ENCODE data around the gene HGFAC. TPM values are rescaled to one million over a fixed set of nuclear protein-coding genes. Genes with fewer than 3 reads are reported as not detected.

The HGFAC gene
- total RNA-seq, 4 donors from 2014 or later, result 0.38 TPM; not detected in 3

GRCh38 chr4:3404546-3404945 lies 37.2 kb upstream of the HGFAC start:
- Histone ChIP-seq H3K4me1 (peaks cover 0 to 38% (median 2%) of the 10 kb centered on the region in 3 donors), H3K4me3 (no peak overlapping the region), H3K27me3 (no peaks in the 10 kb centered on the region), H3K9me3 (no peaks in the 10 kb centered on the region), H3K36me3 (peaks cover 0 to 83% (median 5%) of the 10 kb centered on the region in 3 donors), H3K27ac (no peak overlapping the region)
- WGBS, 2 donors, result 89 to 100% methylated on average over 4 of the region's 4 CpGs
- DNase-seq, result no peak
- TF ChIP-seq POLR2A (IDR thresholded peaks at IDR 0.05), result no peak
- peak in 1 of 6 experiments; percentile 9 for TF ChIP-seq CTCF (IDR thresholded peaks at IDR 0.05)
- intact Hi-C loops (cut with DNase I), result no loop called here

- Histone ChIP-seq H3K27me3 (no peaks in the 10 kb centered on the region), H3K4me1 (peaks cover 3 to 44% (median 5%) of the 10 kb centered on the region in 3 donors), H3K4me3 (no peak overlapping the region), H3K9me3 (no peaks in the 10 kb centered on the region), H3K36me3 (peaks cover 0 to 88% (median 5%) of the 10 kb centered on the region in 3 donors), H3K27ac (no peak overlapping the region)
- intact Hi-C loops (cut with DNase I), result no loop called here
- TF ChIP-seq CTCF (IDR thresholded peaks at IDR 0.05) (no peak), POLR2A (IDR thresholded peaks at IDR 0.05) (no peak)
- WGBS, 2 donors, result 84 to 87% methylated on average over 8 of the region's 8 CpGs
- DNase-seq, result no peak
Observed at GRCh38 chr4:3405176-3405575, 36.6 kb upstream of the HGFAC start.

GRCh38 chr4:3406021-3406420 lies 35.7 kb upstream of the HGFAC start:
- no peak for TF ChIP-seq POLR2A (IDR thresholded peaks at IDR 0.05)
- no peak for TF ChIP-seq CTCF (IDR thresholded peaks at IDR 0.05)
- intact Hi-C loops (cut with DNase I), result no loop called here
- 95 to 100% methylated on average over 2 to 8 of the region's 13 CpGs for WGBS, 2 donors

GRCh38 chr4:3406431-3406830 lies 35.3 kb upstream of the HGFAC start:
- intact Hi-C loops (cut with DNase I), result no loop called here
- Histone ChIP-seq H3K27ac (no peak overlapping the region), H3K36me3 (peaks cover 0 to 91% (median 5%) of the 10 kb centered on the region in 3 donors), H3K4me3 (no peak overlapping the region), H3K9me3 (no peaks in the 10 kb centered on the region), H3K4me1 (peaks cover 5 to 57% (median 5%) of the 10 kb centered on the region in 3 donors), H3K27me3 (no peaks in the 10 kb centered on the region)
- 79% methylated on average over 6 of the region's 9 CpGs; no CpG with 5 or more reads in 1 of the 2 donors for WGBS, 2 donors
- no peak for DNase-seq
- no peak for TF ChIP-seq CTCF (IDR thresholded peaks at IDR 0.05)
- TF ChIP-seq POLR2A (IDR thresholded peaks at IDR 0.05), result no peak

More at GRCh38 chr4:3406021-3406420, 35.7 kb upstream of the HGFAC start:
- no peak overlapping the region for H3K4me3 ChIP-seq
- H3K27ac ChIP-seq, result no peak overlapping the region
- peaks cover 5 to 53% (median 5%) of the 10 kb centered on the region in 3 donors for H3K4me1 ChIP-seq
- no peak for DNase-seq
- peaks cover 0 to 95% (median 5%) of the 10 kb centered on the region in 3 donors for H3K36me3 ChIP-seq
- H3K27me3 ChIP-seq, result no peaks in the 10 kb centered on the region
- no peaks in the 10 kb centered on the region for H3K9me3 ChIP-seq

- Histone ChIP-seq H3K27ac (no peak overlapping the region), H3K9me3 (no peaks in the 10 kb centered on the region), H3K36me3 (peaks cover 0 to 87% (median 5%) of the 10 kb centered on the region in 3 donors), H3K4me1 (peaks cover 5 to 58% (median 5%) of the 10 kb centered on the region in 3 donors), H3K4me3 (no peak overlapping the region), H3K27me3 (no peaks in the 10 kb centered on the region)
- DNase-seq, result no peak
- 82 to 92% methylated on average over 14 to 15 of the region's 30 CpGs for WGBS, 2 donors
- intact Hi-C loops (cut with DNase I), result no loop called here
- no peak for TF ChIP-seq POLR2A (IDR thresholded peaks at IDR 0.05)
Observed at GRCh38 chr4:3407171-3407771, 34.5 kb upstream of the HGFAC start.

All from esophagus squamous epithelium (tissue), 5 donors.